ENCODE measurements around the gene PRKN.

GRCh38 chr6:161747506-161747905 lies 980.1 kb downstream of the PRKN start:
- TF ChIP-seq, protein P1, sequence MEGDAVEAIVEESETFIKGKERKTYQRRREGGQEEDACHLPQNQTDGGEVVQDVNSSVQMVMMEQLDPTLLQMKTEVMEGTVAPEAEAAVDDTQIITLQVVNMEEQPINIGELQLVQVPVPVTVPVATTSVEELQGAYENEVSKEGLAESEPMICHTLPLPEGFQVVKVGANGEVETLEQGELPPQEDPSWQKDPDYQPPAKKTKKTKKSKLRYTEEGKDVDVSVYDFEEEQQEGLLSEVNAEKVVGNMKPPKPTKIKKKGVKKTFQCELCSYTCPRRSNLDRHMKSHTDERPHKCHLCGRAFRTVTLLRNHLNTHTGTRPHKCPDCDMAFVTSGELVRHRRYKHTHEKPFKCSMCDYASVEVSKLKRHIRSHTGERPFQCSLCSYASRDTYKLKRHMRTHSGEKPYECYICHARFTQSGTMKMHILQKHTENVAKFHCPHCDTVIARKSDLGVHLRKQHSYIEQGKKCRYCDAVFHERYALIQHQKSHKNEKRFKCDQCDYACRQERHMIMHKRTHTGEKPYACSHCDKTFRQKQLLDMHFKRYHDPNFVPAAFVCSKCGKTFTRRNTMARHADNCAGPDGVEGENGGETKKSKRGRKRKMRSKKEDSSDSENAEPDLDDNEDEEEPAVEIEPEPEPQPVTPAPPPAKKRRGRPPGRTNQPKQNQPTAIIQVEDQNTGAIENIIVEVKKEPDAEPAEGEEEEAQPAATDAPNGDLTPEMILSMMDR (conservative IDR thresholded peaks at IDR 0.05; ENCODE audit: low read depth, low read length) = no peak
- TF ChIP-seq EZH2 (IDR thresholded peaks at IDR 0.05; ENCODE audit: borderline replicate concordance, low read depth, low read length, poor library complexity, severe bottlenecking) = no peak

Data from A673 (cell line).